Mucosa of stomach (tissue), 1 donor: ENCODE results near the gene MSANTD1.
"Not testable (repeated sequence)": the region's sequence is repeated elsewhere in the genome, so short reads cannot be mapped to it uniquely, and the experiment has no call there.

Experiments used
- H3K27me3 ChIP-seq: one replicate; pipeline ENCODE4 v1.7.0; 2013; ENCODE audit warnings: mild to moderate bottlenecking, low read length; ENCODE audit not compliant: control insufficient read depth, insufficient read depth
- H3K36me3 ChIP-seq: one replicate; pipeline ENCODE4 v1.7.0; 2013; ENCODE audit warnings: low read length; ENCODE audit not compliant: control insufficient read depth, insufficient read depth
- H3K4me1 ChIP-seq: one replicate; pipeline ENCODE4 v1.7.0; 2013; ENCODE audit warnings: mild to moderate bottlenecking, low read length; ENCODE audit not compliant: control insufficient read depth, insufficient read depth
- H3K4me3 ChIP-seq: one replicate; pipeline ENCODE4 v1.7.0; 2013; ENCODE audit warnings: low read length
- H3K9ac ChIP-seq: one replicate; pipeline ENCODE4 v1.7.0; 2013; ENCODE audit warnings: mild to moderate bottlenecking, low read length, moderate library complexity
- H3K9me3 ChIP-seq: one replicate; pipeline ENCODE4 v1.7.0; 2013; ENCODE audit warnings: mild to moderate bottlenecking, low read length, moderate library complexity; ENCODE audit not compliant: control insufficient read depth
- donor health status: Pancreatic carcinoma.

The MSANTD1 gene

GRCh38 chr4:3293401-3294391, 44.7 kb downstream of the MSANTD1 start:
- Histone ChIP-seq H3K36me3 (no peaks in the 10 kb centered on the region), H3K9ac (peak overlapping the region; percentile 72), H3K4me1 (peaks cover 17% of the 10 kb centered on the region), H3K27me3 (peaks cover 2% of the 10 kb centered on the region), H3K9me3 (no peaks in the 10 kb centered on the region), H3K4me3 (peak overlapping the region; percentile 25)

GRCh38 chr4:3294401-3295241, 45.7 kb downstream of the MSANTD1 start:
- Histone ChIP-seq H3K4me3 (no peak overlapping the region), H3K9ac (no peak overlapping the region)

GRCh38 chr4:3295837-3296624, 47.1 kb downstream of the MSANTD1 start:
- H3K9me3 ChIP-seq, result no peaks in the 10 kb centered on the region
- no peaks in the 10 kb centered on the region for H3K36me3 ChIP-seq
- H3K9ac ChIP-seq, result no peak overlapping the region
- no peaks in the 10 kb centered on the region for H3K27me3 ChIP-seq
- H3K4me1 ChIP-seq, result peaks cover 27% of the 10 kb centered on the region
- H3K4me3 ChIP-seq, result no peak overlapping the region

More at GRCh38 chr4:3294401-3295241, 45.7 kb downstream of the MSANTD1 start:
- no peaks in the 10 kb centered on the region for H3K36me3 ChIP-seq
- no peaks in the 10 kb centered on the region for H3K9me3 ChIP-seq
- peaks cover 18% of the 10 kb centered on the region for H3K4me1 ChIP-seq
- no peaks in the 10 kb centered on the region for H3K27me3 ChIP-seq

- no peak overlapping the region for H3K9ac ChIP-seq
- peaks cover 27% of the 10 kb centered on the region for H3K4me1 ChIP-seq
- H3K4me3 ChIP-seq, result no peak overlapping the region
- H3K27me3 ChIP-seq, result no peaks in the 10 kb centered on the region
- H3K9me3 ChIP-seq, result no peaks in the 10 kb centered on the region
- no peaks in the 10 kb centered on the region for H3K36me3 ChIP-seq
Observed at GRCh38 chr4:3296651-3297050, 47.7 kb downstream of the MSANTD1 start.

GRCh38 chr4:3297066-3297859, 48.3 kb downstream of the MSANTD1 start:
- Histone ChIP-seq H3K27me3 (no peaks in the 10 kb centered on the region), H3K9ac (no peak overlapping the region), H3K36me3 (no peaks in the 10 kb centered on the region), H3K9me3 (no peaks in the 10 kb centered on the region), H3K4me3 (no peak overlapping the region), H3K4me1 (peaks cover 29% of the 10 kb centered on the region)

GRCh38 chr4:3299122-3299975, 50.4 kb downstream of the MSANTD1 start:
- H3K9ac ChIP-seq, result no peak overlapping the region
- no peaks in the 10 kb centered on the region for H3K9me3 ChIP-seq
- no peak overlapping the region for H3K4me3 ChIP-seq
- H3K27me3 ChIP-seq, result no peaks in the 10 kb centered on the region
- peaks cover 32% of the 10 kb centered on the region for H3K4me1 ChIP-seq
- H3K36me3 ChIP-seq, result no peaks in the 10 kb centered on the region

GRCh38 chr4:3299976-3300671, 51.2 kb downstream of the MSANTD1 start:
- peaks cover 37% of the 10 kb centered on the region for H3K4me1 ChIP-seq
- H3K36me3 ChIP-seq, result no peaks in the 10 kb centered on the region
- H3K9ac ChIP-seq, result no peak overlapping the region

GRCh38 chr4:3300882-3301281, 51.9 kb downstream of the MSANTD1 start:
- H3K27me3 ChIP-seq, H3K36me3 ChIP-seq, H3K9me3 ChIP-seq, H3K4me3 ChIP-seq: not testable (repeated sequence)
- peak overlapping the region; percentile 12 for H3K9ac ChIP-seq
- H3K4me1 ChIP-seq, result peaks cover 45% of the 10 kb centered on the region

More at GRCh38 chr4:3299976-3300671, 51.2 kb downstream of the MSANTD1 start:
- H3K4me3 ChIP-seq, result no peak overlapping the region
- H3K9me3 ChIP-seq, result no peaks in the 10 kb centered on the region
- no peaks in the 10 kb centered on the region for H3K27me3 ChIP-seq

GRCh38 chr4:3301450-3302172, 52.7 kb downstream of the MSANTD1 start:
- Histone ChIP-seq H3K36me3 (no peaks in the 10 kb centered on the region), H3K4me3 (no peak overlapping the region), H3K9ac (peak overlapping the region; percentile 12), H3K4me1 (peaks cover 52% of the 10 kb centered on the region), H3K9me3 (no peaks in the 10 kb centered on the region), H3K27me3 (no peaks in the 10 kb centered on the region)
